K562 (cell line): ENCODE measurements around the gene CXorf65. TPM values are rescaled to one million over a fixed set of nuclear protein-coding genes. Genes with fewer than 3 reads are reported as not detected.
A peak's percentile ranks its signal among the peaks of the same experiment; 100 is the strongest.

Source experiments
- BCOR ChIP-seq: fragments of 450-650 bp; IDR thresholded peaks from 2 replicates; pipeline ENCODE4 v1.6.1; 2016
- CTCFL ChIP-seq: IDR thresholded peaks from 2 replicates; pipeline ENCODE4 v1.6.1; 2011; ENCODE audit warnings: borderline replicate concordance, low read depth, mild to moderate bottlenecking, moderate library complexity, low read length; ENCODE audit not compliant: insufficient read depth, poor library complexity, severe bottlenecking
- HDAC2 ChIP-seq: fragments of 450-650 bp; IDR thresholded peaks from 2 replicates; pipeline ENCODE4 v1.6.1; 2016; ENCODE audit warnings: mild to moderate bottlenecking
- KDM1A ChIP-seq, 2 experiments: fragments of 450-650 bp; IDR thresholded peaks; 2 replicates each; pipeline ENCODE4 v1.6.1; 2016; ENCODE audit warnings: mild to moderate bottlenecking in 2 of 2
- MTA2 ChIP-seq: fragments of 450-650 bp; IDR thresholded peaks from 2 replicates; pipeline ENCODE4 v1.6.1; 2016; ENCODE audit warnings: low read depth
- NFIC ChIP-seq: fragments of 450-650 bp; IDR thresholded peaks from 2 replicates; pipeline ENCODE4 v1.6.1; 2017; ENCODE audit warnings: mild to moderate bottlenecking, inconsistent platforms
- RBM14 ChIP-seq: fragments of 200-400 bp; formaldehyde crosslinking; IDR thresholded peaks from 2 replicates; pipeline ENCODE4 v1.6.1; 2018; ENCODE audit warnings: low read depth, mild to moderate bottlenecking, low read length, moderate library complexity, borderline replicate concordance; ENCODE audit not compliant: insufficient read depth
- SMAD4 ChIP-seq: fragments of 250-450 bp; sonication (Bioruptor Pico); conservative IDR thresholded peaks from 2 replicates; pipeline ENCODE4 v1.8.0; 2021; ENCODE audit warnings: inconsistent platforms, mild to moderate bottlenecking, moderate library complexity
- SPI1 ChIP-seq: IDR thresholded peaks from 2 replicates; pipeline ENCODE4 v1.6.1; 2011; ENCODE audit warnings: low read depth, low read length, control low read depth, borderline replicate concordance
- SREBF1 ChIP-seq: fragments of 150-350 bp; IDR thresholded peaks from 2 replicates; pipeline ENCODE4 v1.6.1; 2014; ENCODE audit warnings: antibody characterized with exemption, low read depth, low read length, borderline replicate concordance
- VEZF1 ChIP-seq: fragments of 200-800 bp; sonication (Bioruptor generic); IDR thresholded peaks from 2 replicates; pipeline ENCODE4 v1.6.1; 2017; ENCODE audit warnings: missing genetic modification characterization, missing compliant biosample characterization
- ZBTB11 ChIP-seq, 3 experiments: fragments of 200-800 bp in 1 of 3; fragments of 250-450 bp in 1 of 3; fragments of 450-650 bp in 1 of 3; sonication (Bioruptor Pico) in 1 of 3; sonication (Bioruptor generic) in 1 of 3; formaldehyde crosslinking in 1 of 3; IDR thresholded peaks; 2 replicates each; pipeline versions ENCODE4 v1.6.1 to v1.8.0; 2016 to 2022; ENCODE audit warnings: mild to moderate bottlenecking in 2 of 3, missing genetic modification characterization in 2 of 3, missing compliant biosample characterization in 1 of 3, moderate library complexity in 1 of 3
- ZKSCAN1 ChIP-seq: fragments of 150-350 bp; IDR thresholded peaks from 2 replicates; pipeline ENCODE4 v1.6.1; 2016; ENCODE audit warnings: low read depth, low read length
- ZMIZ1 ChIP-seq, 2 experiments: fragments of 150-350 bp in 1 of 2; IDR thresholded peaks; 2 replicates each; pipeline ENCODE4 v1.6.1; 2012 to 2016; ENCODE audit warnings: low read depth in 2 of 2, low read length in 2 of 2, mild to moderate bottlenecking in 1 of 2, moderate library complexity in 1 of 2
- ZNF583 ChIP-seq: fragments of 250-450 bp; sonication (Bioruptor Pico); IDR thresholded peaks from 2 replicates; pipeline ENCODE4 v1.4.0; 2020
- polyA plus RNA-seq, 8 experiments: library from polyadenylated mRNA; depleted of rRNA in 4 of 8; stranded (reverse) in 5 of 8; unstranded in 3 of 8; fragments of >200 nt; fragmentation: Nextera tagmentation in 2 of 8; fragmentation: Illumina TruSeq in 1 of 8; extraction: Ambion mirVana in 2 of 8; extraction: Trizol in 1 of 8; gene quantifications; 2 replicates each; pipeline versions ENCODE4 v1.2.1 to v1.2.3, GENCODE V29; 2011 to 2014; ENCODE audit warnings: inconsistent platforms in 1 of 8, missing spikeins in 1 of 8
- total RNA-seq, 7 experiments: library from RNA; depleted of rRNA in 6 of 7; stranded (reverse); fragments of >200 nt in 6 of 7; fragmentation: Illumina TruSeq in 2 of 7; extraction: Trizol in 2 of 7; gene quantifications; 2 replicates each; pipeline versions ENCODE4 v1.2.1 to v1.2.3, GENCODE V29; 2011 to 2021; ENCODE audit warnings: low replicate concordance in 1 of 7

The CXorf65 gene
- total and polyA plus RNA-seq, 9 of the 15 experiments (the other 6 are each of a cell fraction or from before 2014, with no cell fraction given): 1.4 to 8.4 (median 2.9) TPM

- TF ChIP-seq ZKSCAN1 (no peak), SPI1 (0 out of 2 replicates have a peak, but pooled peaks have one; percentile 10), MTA2 (peak; percentile 90), KDM1A (IDR thresholded peaks at IDR 0.05) (peak; percentile 57 to 73; a peak in 3 of 4 replicates), HDAC2 (0 out of 2 replicates have a peak, but pooled peaks have one; percentile 41), CTCFL (no peak), NFIC (peak; percentile 85), SREBF1 (no peak), RBM14 (no peak), SMAD4 (CRISPR knock-in tag) (0 out of 2 replicates have a peak, but pooled peaks have one; percentile 29), ZMIZ1 (IDR thresholded peaks at IDR 0.05; ENCODE audit: low read depth in 2 of 2, low read length in 2 of 2) (peak in 1 of 2 experiments; percentile 70; a peak in 1 of 4 replicates), VEZF1 (peak; percentile 27; the same call in 1 of the 2 replicates), BCOR (peak; percentile 64), ZNF583 (CRISPR knock-in tag) (no peak), ZBTB11 (CRISPR knock-in tag; IDR thresholded peaks at IDR 0.05) (peak in 1 of 3 experiments; percentile 45; a peak in 1 of 6 replicates)
Measured at GRCh38 chrX:71131510-71131909, 25.0 kb upstream of the CXorf65 start (continued).
